ENCODE data around the gene TMEM151B.

Gene TMEM151B

GRCh38 chr6:44275271-44275748 lies 5.1 kb downstream of the TMEM151B start:
- no peak overlapping the region for H3K4me3 ChIP-seq (ENCODE audit: low read depth, low read length)
- TF ChIP-seq, protein P1, sequence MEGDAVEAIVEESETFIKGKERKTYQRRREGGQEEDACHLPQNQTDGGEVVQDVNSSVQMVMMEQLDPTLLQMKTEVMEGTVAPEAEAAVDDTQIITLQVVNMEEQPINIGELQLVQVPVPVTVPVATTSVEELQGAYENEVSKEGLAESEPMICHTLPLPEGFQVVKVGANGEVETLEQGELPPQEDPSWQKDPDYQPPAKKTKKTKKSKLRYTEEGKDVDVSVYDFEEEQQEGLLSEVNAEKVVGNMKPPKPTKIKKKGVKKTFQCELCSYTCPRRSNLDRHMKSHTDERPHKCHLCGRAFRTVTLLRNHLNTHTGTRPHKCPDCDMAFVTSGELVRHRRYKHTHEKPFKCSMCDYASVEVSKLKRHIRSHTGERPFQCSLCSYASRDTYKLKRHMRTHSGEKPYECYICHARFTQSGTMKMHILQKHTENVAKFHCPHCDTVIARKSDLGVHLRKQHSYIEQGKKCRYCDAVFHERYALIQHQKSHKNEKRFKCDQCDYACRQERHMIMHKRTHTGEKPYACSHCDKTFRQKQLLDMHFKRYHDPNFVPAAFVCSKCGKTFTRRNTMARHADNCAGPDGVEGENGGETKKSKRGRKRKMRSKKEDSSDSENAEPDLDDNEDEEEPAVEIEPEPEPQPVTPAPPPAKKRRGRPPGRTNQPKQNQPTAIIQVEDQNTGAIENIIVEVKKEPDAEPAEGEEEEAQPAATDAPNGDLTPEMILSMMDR (IDR thresholded peaks at IDR 0.05; ENCODE audit: low read depth, low read length) = no peak

DNA sequence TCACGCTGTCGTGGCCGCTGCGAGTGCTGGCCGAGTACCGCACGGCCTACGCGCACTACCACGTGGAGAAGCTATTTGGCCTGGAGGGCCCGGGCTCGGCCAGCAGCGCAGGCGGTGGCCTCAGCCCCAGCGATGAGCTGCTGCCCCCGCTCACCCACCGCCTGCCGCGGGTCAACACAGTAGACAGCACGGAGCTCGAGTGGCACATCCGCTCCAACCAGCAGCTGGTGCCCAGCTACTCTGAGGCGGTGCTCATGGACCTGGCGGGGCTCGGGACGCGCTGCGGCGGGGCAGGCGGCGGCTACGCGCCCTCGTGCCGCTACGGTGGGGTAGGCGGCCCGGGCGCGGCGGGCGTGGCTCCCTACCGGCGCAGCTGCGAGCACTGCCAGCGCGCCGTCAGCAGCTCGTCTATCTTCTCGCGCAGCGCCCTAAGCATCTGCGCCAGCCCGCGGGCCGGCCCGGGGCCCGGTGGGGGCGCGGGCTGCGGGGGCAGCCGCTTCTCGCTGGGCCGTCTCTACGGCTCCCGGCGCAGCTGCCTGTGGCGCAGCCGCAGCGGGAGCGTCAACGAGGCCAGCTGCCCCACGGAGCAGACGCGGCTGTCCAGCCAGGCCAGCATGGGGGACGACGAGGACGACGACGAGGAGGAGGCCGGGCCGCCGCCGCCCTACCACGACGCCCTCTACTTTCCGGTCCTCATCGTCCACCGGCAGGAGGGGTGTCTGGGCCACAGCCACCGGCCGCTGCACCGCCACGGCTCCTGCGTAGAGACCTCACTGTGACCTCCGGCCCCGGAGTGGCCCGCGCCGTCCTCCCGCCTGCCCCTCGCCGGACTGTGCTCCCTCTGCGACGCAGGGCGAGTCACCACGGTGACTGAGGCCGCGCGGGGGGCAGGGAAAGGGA lies 5.7 kb downstream of the TMEM151B start:
- TF ChIP-seq, protein P1 (IDR thresholded peaks at IDR 0.05; ENCODE audit: low read depth, low read length) = no peak
- no peak overlapping the region for H3K4me3 ChIP-seq (ENCODE audit: low read depth, low read length)

DNA sequence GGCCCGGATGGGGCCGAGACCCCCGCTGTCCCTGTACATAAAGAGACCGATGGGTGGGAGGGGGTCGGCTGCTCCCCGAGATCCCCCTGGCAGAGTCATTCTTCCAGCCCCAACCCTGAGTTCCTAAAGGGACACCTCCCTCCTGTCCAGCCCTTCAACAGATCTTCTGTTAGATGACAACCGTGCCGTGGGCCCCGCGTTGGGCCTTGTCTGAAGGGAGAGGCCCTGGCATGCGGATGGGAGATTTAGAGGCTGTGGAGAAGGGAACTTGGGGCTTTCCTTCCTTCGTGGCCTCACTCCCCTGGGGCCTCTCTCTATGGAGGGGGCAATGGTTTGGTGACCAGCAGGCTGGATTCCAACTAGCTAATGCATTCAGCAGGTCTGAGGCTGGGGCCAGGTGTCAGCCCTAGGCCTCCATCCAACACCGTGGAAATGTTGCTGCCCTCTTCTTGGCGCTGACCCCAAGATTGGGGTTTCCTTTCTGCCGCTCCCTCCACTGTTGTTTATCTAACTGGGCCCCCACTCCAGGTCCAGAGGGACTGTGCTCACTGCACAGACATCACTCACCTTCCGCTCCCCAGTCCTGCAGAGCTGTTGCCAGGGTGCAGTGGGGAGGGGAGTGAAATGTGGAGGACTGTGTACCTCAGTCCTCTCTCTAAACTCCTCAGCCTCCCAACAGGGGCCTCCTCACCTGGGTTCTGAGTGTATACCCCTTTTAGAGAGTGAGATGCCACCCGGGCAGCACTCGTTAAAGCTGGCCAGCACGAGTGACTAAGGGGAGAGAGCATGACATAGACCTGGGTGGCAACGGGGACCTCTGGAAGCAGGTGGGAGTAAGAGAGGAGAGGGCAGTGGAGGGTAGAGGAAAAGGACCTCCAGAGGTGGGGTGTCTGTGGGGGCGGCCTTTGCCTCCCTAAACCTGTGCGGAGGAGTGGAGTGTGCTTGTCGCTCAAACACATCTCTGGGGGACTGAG lies 6.7 kb downstream of the TMEM151B start:
- H3K4me3 ChIP-seq (ENCODE audit: low read depth, low read length) = no peak overlapping the region

GRCh38 chr6:44277763-44278162 lies 7.5 kb downstream of the TMEM151B start:
- TF ChIP-seq, protein P1 (IDR thresholded peaks at IDR 0.05; ENCODE audit: low read depth, low read length) = no peak
- no peak overlapping the region for H3K4me3 ChIP-seq (ENCODE audit: low read depth, low read length)

More for the DNA sequence above, 6.7 kb downstream of the TMEM151B start:
- TF ChIP-seq, protein P1 (IDR thresholded peaks at IDR 0.05; ENCODE audit: low read depth, low read length) = no peak

- H3K4me3 ChIP-seq (ENCODE audit: low read depth, low read length) = no peak overlapping the region
- TF ChIP-seq, protein P1 (IDR thresholded peaks at IDR 0.05; ENCODE audit: low read depth, low read length) = no peak
These were observed 8.1 kb downstream of the TMEM151B start for GRCh38 chr6:44278315-44278714.

- TF ChIP-seq, protein P1 (IDR thresholded peaks at IDR 0.05; ENCODE audit: low read depth, low read length) = no peak
- no peak overlapping the region for H3K4me3 ChIP-seq (ENCODE audit: low read depth, low read length)
These were observed 8.8 kb downstream of the TMEM151B start for GRCh38 chr6:44278774-44279697.
